ENCODE measurements around the gene IGIP.

DNA sequence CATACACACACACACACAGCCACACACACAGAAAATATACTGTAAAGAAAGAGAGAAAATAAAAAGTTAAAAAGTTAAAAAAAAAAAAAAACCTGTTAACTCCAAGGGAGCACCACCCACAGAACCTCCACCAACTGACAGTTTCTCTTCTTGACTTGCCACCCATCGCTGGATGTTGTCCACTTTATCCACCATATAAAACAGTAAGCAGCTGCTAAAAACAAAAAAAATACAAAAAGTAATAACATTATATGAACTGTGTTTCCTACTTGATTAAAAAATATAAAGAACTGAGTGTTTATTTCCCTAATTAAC is 10.6 kb upstream of the IGIP start:
- no peak for TF ChIP-seq ZC3H10 (CRISPR knock-in tag; IDR thresholded peaks at IDR 0.05)
- TF ChIP-seq ZFP3 (CRISPR knock-in tag; IDR thresholded peaks at IDR 0.05) = no peak
- no peak for TF ChIP-seq TOX (CRISPR knock-in tag; IDR thresholded peaks at IDR 0.05; ENCODE audit: borderline replicate concordance)
- TF ChIP-seq CSDC2 (CRISPR knock-in tag; IDR thresholded peaks at IDR 0.05) = no peak
- TF ChIP-seq, protein P1, sequence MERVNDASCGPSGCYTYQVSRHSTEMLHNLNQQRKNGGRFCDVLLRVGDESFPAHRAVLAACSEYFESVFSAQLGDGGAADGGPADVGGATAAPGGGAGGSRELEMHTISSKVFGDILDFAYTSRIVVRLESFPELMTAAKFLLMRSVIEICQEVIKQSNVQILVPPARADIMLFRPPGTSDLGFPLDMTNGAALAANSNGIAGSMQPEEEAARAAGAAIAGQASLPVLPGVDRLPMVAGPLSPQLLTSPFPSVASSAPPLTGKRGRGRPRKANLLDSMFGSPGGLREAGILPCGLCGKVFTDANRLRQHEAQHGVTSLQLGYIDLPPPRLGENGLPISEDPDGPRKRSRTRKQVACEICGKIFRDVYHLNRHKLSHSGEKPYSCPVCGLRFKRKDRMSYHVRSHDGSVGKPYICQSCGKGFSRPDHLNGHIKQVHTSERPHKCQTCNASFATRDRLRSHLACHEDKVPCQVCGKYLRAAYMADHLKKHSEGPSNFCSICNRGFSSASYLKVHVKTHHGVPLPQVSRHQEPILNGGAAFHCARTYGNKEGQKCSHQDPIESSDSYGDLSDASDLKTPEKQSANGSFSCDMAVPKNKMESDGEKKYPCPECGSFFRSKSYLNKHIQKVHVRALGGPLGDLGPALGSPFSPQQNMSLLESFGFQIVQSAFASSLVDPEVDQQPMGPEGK (CRISPR knock-in tag; IDR thresholded peaks at IDR 0.05; ENCODE audit: borderline replicate concordance) = no peak
- TF ChIP-seq ARNTL (CRISPR knock-in tag; IDR thresholded peaks at IDR 0.05; ENCODE audit: borderline replicate concordance, low read depth) = no peak
- TF ChIP-seq, protein P2, sequence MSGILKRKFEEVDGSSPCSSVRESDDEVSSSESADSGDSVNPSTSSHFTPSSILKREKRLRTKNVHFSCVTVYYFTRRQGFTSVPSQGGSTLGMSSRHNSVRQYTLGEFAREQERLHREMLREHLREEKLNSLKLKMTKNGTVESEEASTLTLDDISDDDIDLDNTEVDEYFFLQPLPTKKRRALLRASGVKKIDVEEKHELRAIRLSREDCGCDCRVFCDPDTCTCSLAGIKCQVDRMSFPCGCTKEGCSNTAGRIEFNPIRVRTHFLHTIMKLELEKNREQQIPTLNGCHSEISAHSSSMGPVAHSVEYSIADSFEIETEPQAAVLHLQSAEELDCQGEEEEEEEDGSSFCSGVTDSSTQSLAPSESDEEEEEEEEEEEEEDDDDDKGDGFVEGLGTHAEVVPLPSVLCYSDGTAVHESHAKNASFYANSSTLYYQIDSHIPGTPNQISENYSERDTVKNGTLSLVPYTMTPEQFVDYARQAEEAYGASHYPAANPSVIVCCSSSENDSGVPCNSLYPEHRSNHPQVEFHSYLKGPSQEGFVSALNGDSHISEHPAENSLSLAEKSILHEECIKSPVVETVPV (CRISPR knock-in tag; IDR thresholded peaks at IDR 0.05) = no peak
- TF ChIP-seq, protein P3, sequence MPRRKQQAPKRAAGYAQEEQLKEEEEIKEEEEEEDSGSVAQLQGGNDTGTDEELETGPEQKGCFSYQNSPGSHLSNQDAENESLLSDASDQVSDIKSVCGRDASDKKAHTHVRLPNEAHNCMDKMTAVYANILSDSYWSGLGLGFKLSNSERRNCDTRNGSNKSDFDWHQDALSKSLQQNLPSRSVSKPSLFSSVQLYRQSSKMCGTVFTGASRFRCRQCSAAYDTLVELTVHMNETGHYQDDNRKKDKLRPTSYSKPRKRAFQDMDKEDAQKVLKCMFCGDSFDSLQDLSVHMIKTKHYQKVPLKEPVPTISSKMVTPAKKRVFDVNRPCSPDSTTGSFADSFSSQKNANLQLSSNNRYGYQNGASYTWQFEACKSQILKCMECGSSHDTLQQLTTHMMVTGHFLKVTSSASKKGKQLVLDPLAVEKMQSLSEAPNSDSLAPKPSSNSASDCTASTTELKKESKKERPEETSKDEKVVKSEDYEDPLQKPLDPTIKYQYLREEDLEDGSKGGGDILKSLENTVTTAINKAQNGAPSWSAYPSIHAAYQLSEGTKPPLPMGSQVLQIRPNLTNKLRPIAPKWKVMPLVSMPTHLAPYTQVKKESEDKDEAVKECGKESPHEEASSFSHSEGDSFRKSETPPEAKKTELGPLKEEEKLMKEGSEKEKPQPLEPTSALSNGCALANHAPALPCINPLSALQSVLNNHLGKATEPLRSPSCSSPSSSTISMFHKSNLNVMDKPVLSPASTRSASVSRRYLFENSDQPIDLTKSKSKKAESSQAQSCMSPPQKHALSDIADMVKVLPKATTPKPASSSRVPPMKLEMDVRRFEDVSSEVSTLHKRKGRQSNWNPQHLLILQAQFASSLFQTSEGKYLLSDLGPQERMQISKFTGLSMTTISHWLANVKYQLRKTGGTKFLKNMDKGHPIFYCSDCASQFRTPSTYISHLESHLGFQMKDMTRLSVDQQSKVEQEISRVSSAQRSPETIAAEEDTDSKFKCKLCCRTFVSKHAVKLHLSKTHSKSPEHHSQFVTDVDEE (CRISPR knock-in tag; IDR thresholded peaks at IDR 0.05) = no peak
- TF ChIP-seq, protein P4, sequence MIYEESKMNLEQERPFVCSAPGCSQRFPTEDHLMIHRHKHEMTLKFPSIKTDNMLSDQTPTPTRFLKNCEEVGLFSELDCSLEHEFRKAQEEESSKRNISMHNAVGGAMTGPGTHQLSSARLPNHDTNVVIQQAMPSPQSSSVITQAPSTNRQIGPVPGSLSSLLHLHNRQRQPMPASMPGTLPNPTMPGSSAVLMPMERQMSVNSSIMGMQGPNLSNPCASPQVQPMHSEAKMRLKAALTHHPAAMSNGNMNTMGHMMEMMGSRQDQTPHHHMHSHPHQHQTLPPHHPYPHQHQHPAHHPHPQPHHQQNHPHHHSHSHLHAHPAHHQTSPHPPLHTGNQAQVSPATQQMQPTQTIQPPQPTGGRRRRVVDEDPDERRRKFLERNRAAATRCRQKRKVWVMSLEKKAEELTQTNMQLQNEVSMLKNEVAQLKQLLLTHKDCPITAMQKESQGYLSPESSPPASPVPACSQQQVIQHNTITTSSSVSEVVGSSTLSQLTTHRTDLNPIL (CRISPR knock-in tag; IDR thresholded peaks at IDR 0.05; ENCODE audit: low read depth) = no peak
- no peak for TF ChIP-seq RARB (CRISPR knock-in tag; IDR thresholded peaks at IDR 0.05)
- TF ChIP-seq ZNF565 (CRISPR knock-in tag; conservative IDR thresholded peaks at IDR 0.05; ENCODE audit: low read depth) = no peak
- no peak for TF ChIP-seq ESRRG (CRISPR knock-in tag; IDR thresholded peaks at IDR 0.05)
